ENCODE results near the gene CDC42BPB.

CDC42BPB gene

DNA sequence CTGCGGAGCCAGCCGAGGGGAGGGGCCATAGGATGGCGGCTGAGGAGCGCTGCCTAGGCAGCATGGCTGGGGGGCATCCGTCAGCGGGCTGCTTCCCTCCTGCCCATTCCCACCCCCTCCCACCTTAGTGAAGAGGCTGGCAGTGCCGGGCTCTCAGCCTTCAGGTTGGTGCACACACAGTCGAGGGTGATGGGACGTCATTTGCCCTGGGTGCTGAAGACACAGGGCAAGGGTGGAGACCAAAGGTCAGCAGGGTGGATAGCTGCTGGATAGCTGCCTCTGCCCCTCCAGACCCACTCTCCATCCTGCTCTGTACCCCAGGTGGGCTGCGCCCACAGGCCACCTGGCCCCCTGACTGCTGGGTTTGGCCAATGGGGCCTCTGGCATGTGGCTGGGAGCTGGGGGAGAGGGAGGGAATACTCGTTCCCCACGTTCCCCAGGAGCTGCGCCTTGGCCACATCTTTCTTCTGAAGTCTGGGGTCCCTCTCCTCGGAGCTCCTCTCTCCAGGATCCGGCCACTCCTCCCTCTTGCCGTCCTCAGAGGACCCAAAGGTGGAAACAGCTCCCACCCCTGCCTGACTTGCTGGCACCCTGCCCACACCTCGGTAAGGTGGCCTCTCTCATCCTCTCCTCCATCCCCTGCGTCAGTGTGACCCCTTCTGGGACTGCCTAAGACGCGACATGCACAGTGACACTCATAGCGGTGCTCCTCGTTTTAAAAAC is 11.2 kb upstream of the CDC42BPB start:
- no peaks in the 10 kb centered on the region for H3K79me2 ChIP-seq (ENCODE audit: insufficient read depth, low read length)
- no peak for DNase-seq
- H3K27ac ChIP-seq (ENCODE audit: low read length): no peak overlapping the region
- no peaks in the 10 kb centered on the region for H3K36me3 ChIP-seq (ENCODE audit: insufficient read depth, low read length)
- ATAC-seq (ENCODE audit: insufficient read depth, low read depth): no peak
- H3K4me2 ChIP-seq (ENCODE audit: insufficient read depth, low read length): no peak overlapping the region
- H3K9ac ChIP-seq (ENCODE audit: low read depth, low read length): no peak overlapping the region
- TF ChIP-seq EZH2 (IDR thresholded peaks at IDR 0.05; ENCODE audit: borderline replicate concordance, low read depth, low read length, severe bottlenecking): no peak
- TF ChIP-seq, protein P1, sequence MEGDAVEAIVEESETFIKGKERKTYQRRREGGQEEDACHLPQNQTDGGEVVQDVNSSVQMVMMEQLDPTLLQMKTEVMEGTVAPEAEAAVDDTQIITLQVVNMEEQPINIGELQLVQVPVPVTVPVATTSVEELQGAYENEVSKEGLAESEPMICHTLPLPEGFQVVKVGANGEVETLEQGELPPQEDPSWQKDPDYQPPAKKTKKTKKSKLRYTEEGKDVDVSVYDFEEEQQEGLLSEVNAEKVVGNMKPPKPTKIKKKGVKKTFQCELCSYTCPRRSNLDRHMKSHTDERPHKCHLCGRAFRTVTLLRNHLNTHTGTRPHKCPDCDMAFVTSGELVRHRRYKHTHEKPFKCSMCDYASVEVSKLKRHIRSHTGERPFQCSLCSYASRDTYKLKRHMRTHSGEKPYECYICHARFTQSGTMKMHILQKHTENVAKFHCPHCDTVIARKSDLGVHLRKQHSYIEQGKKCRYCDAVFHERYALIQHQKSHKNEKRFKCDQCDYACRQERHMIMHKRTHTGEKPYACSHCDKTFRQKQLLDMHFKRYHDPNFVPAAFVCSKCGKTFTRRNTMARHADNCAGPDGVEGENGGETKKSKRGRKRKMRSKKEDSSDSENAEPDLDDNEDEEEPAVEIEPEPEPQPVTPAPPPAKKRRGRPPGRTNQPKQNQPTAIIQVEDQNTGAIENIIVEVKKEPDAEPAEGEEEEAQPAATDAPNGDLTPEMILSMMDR (IDR thresholded peaks at IDR 0.05; ENCODE audit: borderline replicate concordance, extremely low read depth, low read length, poor library complexity, severe bottlenecking): no peak
- H3K9me3 ChIP-seq (ENCODE audit: insufficient read depth, low read length, severe bottlenecking): no peaks in the 10 kb centered on the region
- H2AFZ ChIP-seq (ENCODE audit: low read depth, low read length): no peak overlapping the region
- H3K4me3 ChIP-seq (ENCODE audit: low read depth in 1 of 2, low read length in 2 of 2): no peak overlapping the region
- no peaks in the 10 kb centered on the region for H3K4me1 ChIP-seq (ENCODE audit: insufficient read depth, low read length)
- H3K27me3 ChIP-seq (ENCODE audit: insufficient read depth, low read length, poor library complexity): peaks cover 2% of the 10 kb centered on the region
- H4K20me1 ChIP-seq (ENCODE audit: insufficient read depth, low read length): no peaks in the 10 kb centered on the region; the same call in 1 of the 2 replicates

DNA sequence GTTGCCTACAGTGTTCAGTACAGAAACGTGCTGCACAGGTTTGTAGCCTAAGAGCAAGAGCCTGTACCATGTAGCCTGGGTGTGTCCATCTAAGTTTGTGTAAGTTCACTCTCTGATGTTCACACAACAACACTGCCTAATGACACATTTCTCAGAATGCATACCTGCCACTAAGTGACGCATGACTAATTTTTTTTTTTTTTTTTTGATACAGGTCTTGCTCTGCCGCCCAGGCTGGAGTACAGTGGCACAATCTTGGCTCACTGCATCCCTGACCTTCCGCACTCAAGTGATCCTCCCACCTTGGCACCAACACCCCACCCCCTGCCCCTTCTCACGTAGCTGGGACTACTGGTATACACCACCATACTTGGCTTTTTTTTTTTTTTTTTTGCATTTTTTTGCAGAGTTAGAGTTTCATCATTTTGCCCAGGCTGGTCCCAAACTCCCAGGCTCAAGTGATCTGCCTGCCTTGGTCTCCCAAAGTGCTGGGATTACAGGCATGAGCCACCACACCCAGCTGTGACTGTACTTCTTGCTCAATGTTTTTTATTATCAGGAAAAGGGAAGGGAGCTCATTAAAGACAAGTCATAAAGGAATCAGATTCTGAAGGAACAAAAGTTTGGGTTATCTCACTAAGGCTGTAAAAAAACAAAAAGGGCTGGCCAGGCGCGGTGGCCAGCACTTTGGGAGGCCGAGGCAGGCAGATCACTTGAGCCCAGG is 10.0 kb upstream of the CDC42BPB start:
- DNase-seq: no peak
- H4K20me1 ChIP-seq (ENCODE audit: insufficient read depth, low read length): no peaks in the 10 kb centered on the region
- no peaks in the 10 kb centered on the region for H3K36me3 ChIP-seq (ENCODE audit: insufficient read depth, low read length)
- no peak for TF ChIP-seq EZH2 (IDR thresholded peaks at IDR 0.05; ENCODE audit: borderline replicate concordance, low read depth, low read length, severe bottlenecking)
- TF ChIP-seq, protein P1 (IDR thresholded peaks at IDR 0.05; ENCODE audit: borderline replicate concordance, extremely low read depth, low read length, poor library complexity, severe bottlenecking): no peak
- H3K79me2 ChIP-seq (ENCODE audit: insufficient read depth, low read length): no peaks in the 10 kb centered on the region
- H3K4me3 ChIP-seq (ENCODE audit: low read depth in 1 of 2, low read length in 2 of 2): no peak overlapping the region
- H3K9me3 ChIP-seq (ENCODE audit: insufficient read depth, low read length, severe bottlenecking): no peaks in the 10 kb centered on the region
- no peaks in the 10 kb centered on the region for H3K4me1 ChIP-seq (ENCODE audit: insufficient read depth, low read length)
- H3K27ac ChIP-seq (ENCODE audit: low read length): no peak overlapping the region
- no peak overlapping the region for H2AFZ ChIP-seq (ENCODE audit: low read depth, low read length)
- H3K27me3 ChIP-seq (ENCODE audit: insufficient read depth, low read length, poor library complexity): peaks cover 3% of the 10 kb centered on the region
- no peak overlapping the region for H3K9ac ChIP-seq (ENCODE audit: low read depth, low read length)
- no peak for ATAC-seq (ENCODE audit: insufficient read depth, low read depth)
- H3K4me2 ChIP-seq (ENCODE audit: insufficient read depth, low read length): no peak overlapping the region

GRCh38 chr14:103066399-103066798 is 9.1 kb upstream of the CDC42BPB start:
- no peaks in the 10 kb centered on the region for H3K79me2 ChIP-seq (ENCODE audit: insufficient read depth, low read length)
- H4K20me1 ChIP-seq (ENCODE audit: insufficient read depth, low read length): no peaks in the 10 kb centered on the region
- ATAC-seq (ENCODE audit: insufficient read depth, low read depth) (no peak), DNase-seq (no peak)
- TF ChIP-seq, protein P1 (IDR thresholded peaks at IDR 0.05; ENCODE audit: borderline replicate concordance, extremely low read depth, low read length, poor library complexity, severe bottlenecking): no peak
- TF ChIP-seq EZH2 (IDR thresholded peaks at IDR 0.05; ENCODE audit: borderline replicate concordance, low read depth, low read length, severe bottlenecking): no peak
- H3K4me1 ChIP-seq (ENCODE audit: insufficient read depth, low read length): no peaks in the 10 kb centered on the region
- peaks cover 8% of the 10 kb centered on the region for H3K27me3 ChIP-seq (ENCODE audit: insufficient read depth, low read length, poor library complexity)
- no peaks in the 10 kb centered on the region for H3K36me3 ChIP-seq (ENCODE audit: insufficient read depth, low read length)
- no peak overlapping the region for H3K4me3 ChIP-seq (ENCODE audit: low read depth in 1 of 2, low read length in 2 of 2)
- H2AFZ ChIP-seq (ENCODE audit: low read depth, low read length): no peak overlapping the region
- H3K4me2 ChIP-seq (ENCODE audit: insufficient read depth, low read length): no peak overlapping the region
- no peak overlapping the region for H3K27ac ChIP-seq (ENCODE audit: low read length)
- no peak overlapping the region for H3K9ac ChIP-seq (ENCODE audit: low read depth, low read length)
- H3K9me3 ChIP-seq (ENCODE audit: insufficient read depth, low read length, severe bottlenecking): no peaks in the 10 kb centered on the region

Data from DND-41 (cell line).